ENCODE results near the gene SMNDC1. TPM values are rescaled to one million over a fixed set of nuclear protein-coding genes. Genes with fewer than 3 reads are reported as not detected.

Gene SMNDC1
- total RNA-seq (52.1 TPM), polyA plus RNA-seq (10 to 100 TPM; 17.5 to 19.8 (median 17.8) TPM)

- Mint-ChIP-seq H3K36me3 (peaks cover 18% of the 10 kb centered on the region), H3K27ac (peak within 1 kb of the TSS; percentile 93 to 100 (median 99)), H3K9me3 (no peaks in the 10 kb centered on the region), H3K27me3 (no peaks in the 10 kb centered on the region), H3K4me3 (peak within 1 kb of the TSS; percentile 96 to 100 (median 99)), H3K4me1 (peaks cover 25 to 61% (median 40%) of the 10 kb centered on the region in 4 donors)
- peaks cover 30% of the 10 kb centered on the region for H3K36me3 ChIP-seq (ENCODE audit: control insufficient read depth, insufficient read depth, low read length)
- H3K27me3 ChIP-seq (ENCODE audit: control insufficient read depth, insufficient read depth, low read length) = no peaks in the 10 kb centered on the region
- H3K4me1 ChIP-seq (ENCODE audit: control insufficient read depth, insufficient read depth, low read length, poor library complexity, severe bottlenecking) = peaks cover 56% of the 10 kb centered on the region
- H3K27ac ChIP-seq (ENCODE audit: insufficient read depth, low read length, poor library complexity, severe bottlenecking) = peak within 1 kb of the TSS; percentile 92
- ATAC-seq (ENCODE audit: low read depth in 2 of 2) (peak; percentile 89 to 90), DNase-seq (peak; percentile 96 to 97 (median 96))
- peak within 1 kb of the TSS; percentile 98 for H3K4me3 ChIP-seq (ENCODE audit: low read depth, low read length)
- H3K9me3 ChIP-seq (ENCODE audit: control insufficient read depth in 2 of 2, low read length in 2 of 2) = no peaks in the 10 kb centered on the region
Observed at GRCh38 chr10:110304780-110305421, at the start of gene SMNDC1. TSS of gene SMNDC1 (minus strand) at chr10:110304920. CDS start at chr10:110303587, 1,333 bp downstream.

GRCh38 chr10:110354322-110354766 is 49.6 kb upstream of the SMNDC1 start:
- H3K4me3 Mint-ChIP-seq = peak overlapping the region; percentile 36 to 60 (median 59)
- Histone ChIP-seq H3K4me3 (ENCODE audit: low read depth, low read length) (peak overlapping the region; percentile 35), H3K27ac (ENCODE audit: insufficient read depth, low read length, poor library complexity, severe bottlenecking) (no peak overlapping the region), H3K4me1 (ENCODE audit: control insufficient read depth, insufficient read depth, low read length, poor library complexity, severe bottlenecking) (peaks cover 46% of the 10 kb centered on the region), H3K36me3 (ENCODE audit: control insufficient read depth, insufficient read depth, low read length) (no peaks in the 10 kb centered on the region), H3K9me3 (ENCODE audit: control insufficient read depth in 2 of 2, low read length in 2 of 2) (no peaks in the 10 kb centered on the region), H3K27me3 (ENCODE audit: control insufficient read depth, insufficient read depth, low read length) (no peaks in the 10 kb centered on the region)
- no peaks in the 10 kb centered on the region for H3K9me3 Mint-ChIP-seq
- H3K4me1 Mint-ChIP-seq = peaks cover 14 to 56% (median 41%) of the 10 kb centered on the region in 4 donors
- H3K36me3 Mint-ChIP-seq = no peaks in the 10 kb centered on the region
- ATAC-seq (ENCODE audit: low read depth in 2 of 2) (peak; percentile 38 to 48), DNase-seq (peak; percentile 49 to 82 (median 70))
- peak overlapping the region in 2 of 3 donors; percentile 88 to 95 for H3K27ac Mint-ChIP-seq
- H3K27me3 Mint-ChIP-seq = peaks cover 9% of the 10 kb centered on the region

GRCh38 chr10:110353244-110354119 is 48.8 kb upstream of the SMNDC1 start:
- H3K27ac Mint-ChIP-seq = peak overlapping the region; percentile 77 to 95 (median 88)
- H3K4me3 Mint-ChIP-seq = peak overlapping the region in 2 of 4 donors; percentile 59 to 60
- peaks cover 46% of the 10 kb centered on the region for H3K4me1 ChIP-seq (ENCODE audit: control insufficient read depth, insufficient read depth, low read length, poor library complexity, severe bottlenecking)
- DNase-seq (peak in 1 of 3 donors; percentile 51), ATAC-seq (ENCODE audit: low read depth in 2 of 2) (peak; percentile 26 to 36)
- H3K27me3 Mint-ChIP-seq = peaks cover 10% of the 10 kb centered on the region
- H3K4me3 ChIP-seq (ENCODE audit: low read depth, low read length) = no peak overlapping the region
- H3K9me3 Mint-ChIP-seq = no peaks in the 10 kb centered on the region
- H3K9me3 ChIP-seq (ENCODE audit: control insufficient read depth in 2 of 2, low read length in 2 of 2) = no peaks in the 10 kb centered on the region
- H3K27me3 ChIP-seq (ENCODE audit: control insufficient read depth, insufficient read depth, low read length) = no peaks in the 10 kb centered on the region
- peaks cover 14 to 54% (median 41%) of the 10 kb centered on the region in 4 donors for H3K4me1 Mint-ChIP-seq
- no peaks in the 10 kb centered on the region for H3K36me3 Mint-ChIP-seq
- no peak overlapping the region for H3K27ac ChIP-seq (ENCODE audit: insufficient read depth, low read length, poor library complexity, severe bottlenecking)
- H3K36me3 ChIP-seq (ENCODE audit: control insufficient read depth, insufficient read depth, low read length) = no peaks in the 10 kb centered on the region

- H3K36me3 ChIP-seq (ENCODE audit: control insufficient read depth, insufficient read depth, low read length) = no peaks in the 10 kb centered on the region
- H3K9me3 Mint-ChIP-seq = no peaks in the 10 kb centered on the region
- H3K4me3 Mint-ChIP-seq = peak overlapping the region in 1 of 4 donors; percentile 48
- H3K4me3 ChIP-seq (ENCODE audit: low read depth, low read length) = no peak overlapping the region
- no peaks in the 10 kb centered on the region for H3K9me3 ChIP-seq (ENCODE audit: control insufficient read depth in 2 of 2, low read length in 2 of 2)
- no peaks in the 10 kb centered on the region for H3K27me3 ChIP-seq (ENCODE audit: control insufficient read depth, insufficient read depth, low read length)
- H3K36me3 Mint-ChIP-seq = no peaks in the 10 kb centered on the region
- H3K4me1 ChIP-seq (ENCODE audit: control insufficient read depth, insufficient read depth, low read length, poor library complexity, severe bottlenecking) = peaks cover 41% of the 10 kb centered on the region
- ATAC-seq (ENCODE audit: low read depth in 2 of 2) (no peak), DNase-seq (no peak)
- H3K27ac ChIP-seq (ENCODE audit: insufficient read depth, low read length, poor library complexity, severe bottlenecking) = no peak overlapping the region
- H3K27me3 Mint-ChIP-seq = peaks cover 11% of the 10 kb centered on the region
- peaks cover 14 to 49% (median 37%) of the 10 kb centered on the region in 4 donors for H3K4me1 Mint-ChIP-seq
- peak overlapping the region in 1 of 3 donors; percentile 62 for H3K27ac Mint-ChIP-seq
Observed at GRCh38 chr10:110352930-110353243, 48.2 kb upstream of the SMNDC1 start.

GRCh38 chr10:110350812-110351211 is 46.1 kb upstream of the SMNDC1 start:
- peaks cover 0 to 3% (median 0%) of the 10 kb centered on the region in 7 donors for H3K9me3 Mint-ChIP-seq
- H3K4me1 ChIP-seq (ENCODE audit: control insufficient read depth, insufficient read depth, low read length, poor library complexity, severe bottlenecking) = peaks cover 20% of the 10 kb centered on the region
- H3K4me3 Mint-ChIP-seq = no peak overlapping the region
- no peak overlapping the region for H3K27ac Mint-ChIP-seq
- no peaks in the 10 kb centered on the region for H3K9me3 ChIP-seq (ENCODE audit: control insufficient read depth in 2 of 2, low read length in 2 of 2)
- no peak overlapping the region for H3K27ac ChIP-seq (ENCODE audit: insufficient read depth, low read length, poor library complexity, severe bottlenecking)
- H3K36me3 ChIP-seq (ENCODE audit: control insufficient read depth, insufficient read depth, low read length) = no peaks in the 10 kb centered on the region
- ATAC-seq (ENCODE audit: low read depth in 2 of 2) = no peak
- peaks cover 7 to 28% (median 18%) of the 10 kb centered on the region in 4 donors for H3K4me1 Mint-ChIP-seq
- no peak for DNase-seq
- no peaks in the 10 kb centered on the region for H3K27me3 ChIP-seq (ENCODE audit: control insufficient read depth, insufficient read depth, low read length)
- H3K27me3 Mint-ChIP-seq = peaks cover 24% of the 10 kb centered on the region
- H3K4me3 ChIP-seq (ENCODE audit: low read depth, low read length) = no peak overlapping the region
- no peaks in the 10 kb centered on the region for H3K36me3 Mint-ChIP-seq

- peaks cover 24% of the 10 kb centered on the region for H3K27me3 Mint-ChIP-seq
- peaks cover 0 to 18% (median 9%) of the 10 kb centered on the region in 4 donors for H3K4me1 Mint-ChIP-seq
- DNase-seq (no peak), ATAC-seq (ENCODE audit: low read depth in 2 of 2) (no peak)
- Histone ChIP-seq H3K27ac (ENCODE audit: insufficient read depth, low read length, poor library complexity, severe bottlenecking) (no peak overlapping the region), H3K36me3 (ENCODE audit: control insufficient read depth, insufficient read depth, low read length) (no peaks in the 10 kb centered on the region), H3K9me3 (ENCODE audit: control insufficient read depth in 2 of 2, low read length in 2 of 2) (no peaks in the 10 kb centered on the region), H3K27me3 (ENCODE audit: control insufficient read depth, insufficient read depth, low read length) (no peaks in the 10 kb centered on the region), H3K4me3 (ENCODE audit: low read depth, low read length) (no peak overlapping the region), H3K4me1 (ENCODE audit: control insufficient read depth, insufficient read depth, low read length, poor library complexity, severe bottlenecking) (peaks cover 12% of the 10 kb centered on the region)
- H3K4me3 Mint-ChIP-seq = no peak overlapping the region
- H3K27ac Mint-ChIP-seq = peak overlapping the region in 1 of 3 donors; percentile 0
- no peaks in the 10 kb centered on the region for H3K36me3 Mint-ChIP-seq
- H3K9me3 Mint-ChIP-seq = peaks cover 0 to 3% (median 0%) of the 10 kb centered on the region in 7 donors
Observed at GRCh38 chr10:110349831-110350230, 45.1 kb upstream of the SMNDC1 start.

- peaks cover 8% of the 10 kb centered on the region for H3K4me1 ChIP-seq (ENCODE audit: control insufficient read depth, insufficient read depth, low read length, poor library complexity, severe bottlenecking)
- peaks cover 0 to 14% (median 6%) of the 10 kb centered on the region in 4 donors for H3K4me1 Mint-ChIP-seq
- H3K27ac Mint-ChIP-seq = peak overlapping the region in 2 of 3 donors; percentile 0 to 70
- no peak overlapping the region for H3K4me3 Mint-ChIP-seq
- H3K36me3 Mint-ChIP-seq = no peaks in the 10 kb centered on the region
- no peaks in the 10 kb centered on the region for H3K36me3 ChIP-seq (ENCODE audit: control insufficient read depth, insufficient read depth, low read length)
- peaks cover 24% of the 10 kb centered on the region for H3K27me3 Mint-ChIP-seq
- DNase-seq (no peak), ATAC-seq (ENCODE audit: low read depth in 2 of 2) (no peak)
- H3K4me3 ChIP-seq (ENCODE audit: low read depth, low read length) = no peak overlapping the region
- no peaks in the 10 kb centered on the region for H3K27me3 ChIP-seq (ENCODE audit: control insufficient read depth, insufficient read depth, low read length)
- H3K9me3 ChIP-seq (ENCODE audit: control insufficient read depth in 2 of 2, low read length in 2 of 2) = no peaks in the 10 kb centered on the region
- H3K9me3 Mint-ChIP-seq = peaks cover 0 to 3% (median 0%) of the 10 kb centered on the region in 7 donors
- H3K27ac ChIP-seq (ENCODE audit: insufficient read depth, low read length, poor library complexity, severe bottlenecking) = no peak overlapping the region
Observed at GRCh38 chr10:110349386-110349785, 44.7 kb upstream of the SMNDC1 start.
